ENCODE measurements around the gene CLN3.
A peak's percentile ranks its signal among the peaks of the same experiment; 100 is the strongest.
"Not testable (repeated sequence)": the region's sequence is repeated elsewhere in the genome, so short reads cannot be mapped to it uniquely, and the experiment has no call there.

The CLN3 gene

DNA sequence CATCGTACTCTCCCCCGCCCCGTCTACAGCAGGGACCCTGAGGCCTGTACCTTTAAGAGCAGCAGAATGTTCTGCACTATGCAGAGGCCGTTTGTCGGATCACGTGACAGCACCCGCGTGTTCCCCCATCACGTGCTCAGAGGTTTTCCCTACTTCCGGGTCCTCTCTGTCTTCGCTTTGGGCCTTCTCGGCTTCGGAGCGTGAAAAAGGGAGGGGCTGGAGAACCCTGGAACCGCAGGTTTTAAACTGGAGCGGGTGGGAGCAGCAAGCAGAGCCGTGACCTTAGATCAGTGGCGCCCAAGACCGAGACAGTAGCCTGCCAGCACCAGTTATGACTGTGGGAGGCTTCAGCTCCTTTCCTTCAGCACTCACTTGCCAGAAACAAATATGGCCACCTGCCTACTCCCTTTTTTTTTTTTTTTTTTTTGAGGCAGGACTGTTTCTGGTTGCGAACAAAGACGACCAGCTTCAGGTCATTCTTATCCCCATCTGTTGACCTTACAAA, at the start of gene CLN3:
Gene CLN3 (minus strand): TSS at position 105 of the 505 bp plus-strand sequence. CDS start 315 bp downstream, outside the sequence.
- peak; percentile 95 for DNase-seq

DNA sequence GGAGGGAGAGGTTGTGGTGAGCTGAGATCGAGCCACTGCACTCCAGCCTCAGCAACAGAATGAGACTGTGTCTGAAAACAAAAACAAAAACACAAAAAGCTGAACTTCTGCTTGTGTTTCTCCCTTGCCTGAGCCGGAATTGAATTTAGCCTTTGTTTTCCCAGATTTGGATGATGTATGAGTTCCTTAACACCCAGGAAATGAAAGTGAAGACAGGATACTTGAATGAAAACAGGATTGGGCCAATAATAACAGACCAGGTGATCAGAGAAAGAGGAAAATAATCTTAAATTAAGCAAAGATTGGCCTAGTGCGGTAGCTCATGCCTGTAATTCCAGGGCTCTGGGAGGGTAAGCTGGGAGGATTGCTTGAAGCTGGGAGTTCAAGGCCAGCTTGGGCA, 48.5 kb upstream of the CLN3 start:
- no peak for DNase-seq

DNA sequence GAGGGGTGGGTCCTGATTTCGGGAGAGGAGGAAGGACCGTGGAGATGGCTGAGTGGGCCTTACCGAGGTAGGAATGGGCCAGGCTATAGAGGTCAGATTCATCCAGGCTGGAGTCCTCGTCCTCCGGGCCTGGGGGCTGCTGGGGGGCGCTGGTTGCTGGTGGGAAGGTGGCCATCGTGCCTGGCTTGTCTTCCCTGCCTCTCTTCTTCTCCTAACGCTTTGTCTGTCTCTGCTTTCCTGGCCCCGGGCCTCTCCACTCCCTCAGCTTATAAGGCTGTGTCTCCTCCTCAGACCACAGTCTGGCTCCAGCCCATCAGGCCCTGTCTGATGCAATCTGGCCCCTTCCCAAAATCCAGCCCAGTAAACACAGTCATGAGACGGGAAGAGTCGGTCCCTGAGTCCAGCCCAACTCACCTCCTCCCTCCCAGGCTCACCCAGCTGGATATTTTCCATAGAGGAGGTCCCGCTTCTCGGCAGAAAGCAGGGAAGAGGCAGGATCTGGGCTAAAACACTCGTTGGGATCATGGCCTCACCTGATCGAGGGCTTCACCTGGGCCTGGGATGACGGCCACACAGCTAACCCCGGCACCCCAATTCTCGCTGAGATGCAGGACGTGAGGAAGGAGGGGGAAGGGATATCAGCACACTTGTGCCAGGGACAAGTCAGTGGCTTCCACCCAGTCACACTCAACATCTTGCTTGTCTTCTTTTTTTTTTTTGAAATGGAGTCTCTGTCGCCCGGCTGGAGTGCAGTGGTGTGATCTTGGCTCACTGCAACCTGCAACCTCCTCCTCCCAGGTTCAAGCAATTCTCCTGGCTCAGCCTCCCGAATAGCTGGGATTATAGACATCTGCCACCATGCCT, 47.1 kb upstream of the CLN3 start, which contains the start of gene NUPR1:
Gene NUPR1 (minus strand): TSS at position 242 of the 864 bp plus-strand sequence. CDS start 67 bp downstream, at position 175.
- DNase-seq: peak; percentile 96

DNA sequence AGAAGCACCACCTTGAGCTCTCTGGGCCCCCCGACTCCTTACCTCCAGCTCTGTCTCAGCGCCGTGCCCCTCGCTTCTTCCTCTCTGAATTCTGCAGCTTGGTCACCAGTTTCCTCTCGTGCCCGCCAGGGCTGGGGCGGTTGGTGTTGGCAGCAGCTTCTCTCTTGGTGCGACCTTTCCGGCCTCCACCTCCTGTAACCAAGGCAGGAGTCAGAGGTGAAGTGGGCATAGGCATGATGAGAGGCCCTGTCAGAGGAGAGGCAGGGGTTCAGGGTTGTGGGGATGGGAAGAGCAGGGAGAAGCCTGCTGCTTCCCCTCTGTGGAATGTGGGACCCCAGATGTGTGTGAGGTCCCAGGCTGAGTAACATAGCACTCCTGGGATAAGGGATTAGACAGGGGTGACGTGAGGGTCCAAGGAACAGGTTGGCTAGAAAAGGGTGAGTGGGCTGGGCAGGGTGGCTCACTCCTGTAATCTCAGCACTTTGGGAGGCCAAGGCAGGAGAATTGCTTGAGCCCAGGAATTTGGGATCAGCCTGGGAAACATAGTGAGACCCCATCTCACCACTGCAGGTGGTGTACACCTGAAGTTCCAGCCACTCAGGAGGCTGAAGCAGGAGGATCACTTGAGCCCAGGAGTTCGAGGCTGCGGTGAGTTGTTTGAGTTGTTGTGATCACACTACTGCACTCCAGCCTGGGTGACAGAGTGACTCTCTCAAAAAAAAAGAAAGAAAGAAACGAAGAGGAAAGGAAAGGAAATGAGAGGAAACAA, 46.3 kb upstream of the CLN3 start:
- no peak for DNase-seq

GRCh38 chr16:28537076-28537475, 45.2 kb upstream of the CLN3 start:
- no peak for DNase-seq

GRCh38 chr16:28534542-28535373, 42.9 kb upstream of the CLN3 start:
- no peak for DNase-seq

DNA sequence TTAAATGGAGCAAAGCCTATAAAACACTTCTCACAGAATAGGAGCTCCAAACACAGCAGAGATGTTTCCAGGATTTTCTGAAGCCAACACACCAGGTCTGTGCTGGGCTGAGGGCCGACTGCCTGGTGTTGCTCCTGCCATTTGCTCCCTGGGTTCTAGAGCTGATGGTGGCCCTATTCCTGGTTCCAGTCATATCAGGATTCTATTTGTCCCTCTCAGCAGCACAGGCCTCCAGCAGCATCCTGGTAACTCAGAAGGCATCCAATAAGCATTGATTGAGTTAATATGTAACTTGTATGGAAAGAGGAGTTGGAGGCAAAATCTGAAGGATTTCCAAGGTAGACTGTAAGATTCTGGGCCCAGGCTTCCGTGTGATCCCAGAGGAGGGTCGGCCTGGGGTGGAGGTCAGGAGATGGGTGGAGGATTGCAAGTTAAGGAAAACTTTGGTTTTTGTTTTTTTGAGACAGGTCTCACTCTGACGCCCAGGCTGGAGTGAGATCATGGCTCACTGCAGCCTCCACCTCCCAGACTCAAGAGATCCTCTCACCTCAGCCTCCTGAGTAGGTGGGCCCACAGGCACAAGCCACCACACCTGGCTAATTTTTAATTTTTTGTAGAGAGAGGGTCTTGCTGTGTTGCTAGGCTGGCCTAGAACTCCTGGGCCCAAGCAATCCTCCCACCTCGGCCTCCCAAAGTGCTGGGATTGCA, 41.2 kb upstream of the CLN3 start:
- no peak for DNase-seq

DNA sequence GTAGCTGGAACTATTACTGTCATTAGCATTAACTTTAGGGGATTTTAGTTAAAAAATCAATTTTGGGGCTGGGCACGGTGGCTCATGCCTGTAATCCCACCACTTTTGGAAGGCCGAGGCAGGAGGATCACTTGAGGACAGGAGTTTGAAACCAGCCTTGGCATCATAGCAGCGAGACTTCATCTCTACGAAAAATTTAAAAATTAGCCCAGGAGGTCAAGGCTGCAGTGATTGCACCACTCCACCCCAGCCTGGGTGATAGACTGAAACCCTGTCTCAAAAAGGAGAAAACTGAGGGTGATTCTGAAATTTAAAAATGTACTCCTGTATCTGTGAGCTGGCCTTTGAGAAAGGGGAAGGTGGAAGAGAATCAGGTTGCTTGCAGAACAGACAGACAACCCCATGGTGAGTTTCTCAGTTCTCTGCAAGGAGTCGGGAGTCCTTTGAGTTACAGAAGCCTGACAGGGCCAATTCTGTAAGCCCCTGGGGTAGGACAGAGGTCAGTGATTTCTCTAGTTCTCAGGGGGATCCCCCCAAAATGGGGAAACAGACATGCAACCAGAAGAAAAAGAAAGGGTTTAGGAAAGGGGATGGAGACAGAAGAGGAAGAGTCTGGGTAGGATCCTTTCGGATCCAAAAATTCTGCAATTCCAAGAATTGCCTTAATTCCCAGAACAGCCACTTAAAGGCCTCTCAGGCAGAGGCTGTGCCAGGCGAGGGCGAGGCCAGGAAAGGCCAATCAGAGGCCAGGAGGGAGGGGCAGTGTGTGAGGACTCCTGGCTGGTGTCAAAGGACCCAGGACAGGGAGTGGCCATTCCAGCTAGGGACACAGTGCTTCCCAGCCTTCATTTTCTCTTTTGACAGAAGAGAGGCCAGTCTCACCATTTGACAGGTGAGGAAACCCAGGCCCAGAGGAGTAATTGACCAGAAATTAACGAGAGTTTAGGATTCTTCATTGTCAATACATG, 40.2 kb upstream of the CLN3 start:
- DNase-seq: peak; percentile 59

DNA sequence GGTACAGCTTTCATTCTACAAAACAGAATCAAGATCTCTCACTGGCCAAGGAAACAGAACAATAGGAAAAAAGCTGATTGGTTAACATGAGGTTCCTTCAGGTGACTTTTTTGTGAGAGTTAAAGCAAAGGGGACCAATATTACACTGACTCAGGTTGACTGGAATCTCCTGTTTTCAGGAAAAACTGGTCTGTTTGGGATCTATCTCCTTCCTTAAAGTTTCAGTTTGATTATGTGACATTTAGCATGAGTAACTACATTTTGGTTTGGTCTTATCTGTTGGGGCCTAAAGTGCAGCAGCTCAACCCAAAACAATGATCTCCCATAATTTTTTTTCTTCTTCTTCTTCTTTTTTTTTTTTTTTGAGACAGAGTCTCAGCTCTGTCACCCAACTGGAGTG, 37.2 kb upstream of the CLN3 start:
- no peak for DNase-seq

DNA sequence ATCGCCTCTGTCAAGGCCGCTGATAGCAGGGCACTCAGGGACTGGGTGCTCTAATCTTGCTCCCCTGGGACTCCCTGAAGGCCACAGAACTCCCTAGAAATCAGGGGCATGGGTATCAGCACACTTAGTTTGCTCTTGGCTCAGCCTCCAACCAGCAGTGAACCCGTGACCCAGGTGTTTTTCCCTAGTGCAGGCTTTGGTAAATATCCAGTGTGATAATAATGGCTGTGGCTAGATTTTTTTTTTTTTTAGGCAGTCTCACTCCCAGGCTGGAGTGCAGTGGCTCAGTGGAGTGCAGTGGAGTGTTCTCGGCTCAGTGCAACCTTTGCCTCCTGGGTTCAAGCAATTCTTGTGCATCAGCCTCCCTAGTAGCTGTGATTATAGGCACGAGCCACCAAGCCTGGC, 36.6 kb upstream of the CLN3 start:
- no peak for DNase-seq

GRCh38 chr16:28527985-28528384, 36.1 kb upstream of the CLN3 start:
- DNase-seq: no peak

GRCh38 chr16:28527100-28527785, 35.4 kb upstream of the CLN3 start:
- DNase-seq: not testable (repeated sequence)

- no peak for DNase-seq
Observed at GRCh38 chr16:28526201-28527099, 34.6 kb upstream of the CLN3 start.

DNA sequence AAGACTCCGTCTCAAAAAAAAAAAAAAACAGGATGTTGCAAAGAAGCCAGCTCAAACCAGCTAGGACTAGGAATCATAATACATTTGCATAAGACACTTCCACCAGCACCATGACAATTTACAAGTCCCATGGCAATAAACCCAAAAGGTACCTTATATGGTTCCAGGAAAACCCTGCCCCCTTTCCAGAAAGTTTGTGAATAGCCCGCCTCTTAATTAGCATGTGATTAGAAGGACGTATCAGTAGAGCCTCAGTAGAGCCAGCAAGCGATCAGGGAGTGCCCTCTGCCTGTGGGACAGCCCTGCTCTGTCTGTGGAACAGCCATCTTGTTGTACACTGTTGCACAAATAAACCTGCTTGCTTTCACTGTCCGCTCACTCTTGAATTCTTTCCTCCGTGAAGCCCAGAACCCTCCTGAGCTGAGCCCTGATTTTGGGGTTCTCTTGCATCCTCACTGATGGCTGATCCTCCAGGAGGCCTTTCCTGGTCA, 32.9 kb upstream of the CLN3 start:
- no peak for DNase-seq

DNA sequence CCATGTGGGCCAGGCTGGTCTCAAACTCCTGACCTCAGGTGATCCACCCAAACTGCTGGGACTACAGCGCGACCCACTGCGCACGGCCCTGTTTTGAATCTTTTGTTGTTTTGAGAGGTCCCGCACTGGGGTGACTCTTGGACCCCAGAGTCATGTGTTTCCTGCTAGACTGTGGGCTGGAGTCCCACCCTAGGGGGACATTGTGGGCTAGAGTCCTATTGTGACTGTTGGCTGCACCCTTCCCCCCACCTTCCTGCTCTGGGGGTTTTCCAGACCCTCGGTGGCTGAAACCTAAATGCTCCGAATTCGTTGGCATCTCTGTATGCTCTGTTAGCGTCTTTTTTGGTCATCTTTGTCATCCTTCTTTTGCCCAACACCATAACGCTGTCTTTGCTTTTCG, 30.9 kb upstream of the CLN3 start:
- DNase-seq: no peak

- DNase-seq: no peak
Observed at GRCh38 chr16:28521436-28521835, 29.6 kb upstream of the CLN3 start.

DNA sequence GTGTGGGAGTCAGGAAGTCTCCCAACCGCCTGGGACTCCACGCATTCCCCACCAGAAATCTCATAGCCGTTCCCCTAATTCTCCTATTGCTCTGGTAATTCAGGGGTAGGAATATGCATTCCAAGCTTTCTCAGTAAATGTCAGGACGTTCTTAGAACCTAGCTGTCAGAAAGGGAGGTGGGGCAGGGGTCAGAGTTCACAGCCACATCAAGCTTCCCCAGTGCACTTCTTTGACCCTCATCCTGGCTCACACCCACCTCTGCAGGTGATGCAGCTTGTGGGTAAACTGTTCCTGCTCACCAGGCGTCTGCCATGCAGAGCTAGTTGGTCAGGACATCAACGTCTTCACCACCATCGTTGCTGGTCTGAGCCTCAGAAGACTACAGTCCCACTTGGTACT, 28.8 kb upstream of the CLN3 start:
- no peak for DNase-seq

GRCh38 chr16:28514246-28514645, 22.4 kb upstream of the CLN3 start:
- no peak for DNase-seq

All from left hindlimb (tissue), 1 donor.